Nucleus accumbens (tissue), 56 donors: ENCODE data around the gene BEST4.
"Not testable (repeated sequence)": the region's sequence is repeated elsewhere in the genome, so short reads cannot be mapped to it uniquely, and the experiment has no call there.

Source experiments
- DNase-seq, 56 donors: peaks; one replicate each; lab custom pipeline; 2025; lab: John Stamatoyannopoulos, UW

BEST4 gene

DNA sequence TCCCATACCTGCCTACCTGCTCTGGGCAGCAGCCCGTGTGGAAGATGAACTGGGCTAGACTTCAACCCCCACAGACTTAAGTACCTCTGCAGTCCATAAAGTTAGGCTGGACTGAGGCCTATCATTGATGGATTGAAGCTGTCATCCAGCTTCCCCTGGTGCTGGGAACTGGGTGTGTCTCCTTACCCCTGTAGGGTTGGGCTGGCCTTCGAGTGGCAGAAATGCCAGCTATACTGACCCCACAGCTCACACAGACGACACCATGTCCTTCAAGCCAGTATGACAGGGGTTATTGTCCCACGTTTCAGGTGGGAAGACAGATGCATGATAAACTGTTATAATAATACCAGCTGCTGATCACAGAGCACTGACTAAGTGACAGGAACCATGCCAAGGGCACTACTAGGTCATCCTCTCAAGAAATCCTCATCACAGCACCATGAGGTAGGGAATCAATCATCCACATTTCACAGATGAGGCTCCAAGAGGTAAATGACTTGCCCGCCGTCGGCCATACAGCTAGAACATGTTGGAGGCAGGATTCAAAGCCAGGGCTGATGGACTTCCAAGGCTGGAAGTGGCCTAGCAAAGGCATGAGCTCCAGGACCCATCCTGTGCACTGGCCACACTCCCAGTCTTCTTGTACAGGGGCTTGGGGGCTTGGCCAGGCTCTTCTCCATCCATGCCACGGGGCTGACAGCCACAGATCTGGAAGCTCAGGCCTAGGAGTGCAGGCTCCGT lies at the start of gene BEST4:
BEST4 (minus strand) TSS at position 51 of the 741 bp plus-strand sequence. CDS start 465 bp downstream, outside the sequence.
- no peak for DNase-seq

DNA sequence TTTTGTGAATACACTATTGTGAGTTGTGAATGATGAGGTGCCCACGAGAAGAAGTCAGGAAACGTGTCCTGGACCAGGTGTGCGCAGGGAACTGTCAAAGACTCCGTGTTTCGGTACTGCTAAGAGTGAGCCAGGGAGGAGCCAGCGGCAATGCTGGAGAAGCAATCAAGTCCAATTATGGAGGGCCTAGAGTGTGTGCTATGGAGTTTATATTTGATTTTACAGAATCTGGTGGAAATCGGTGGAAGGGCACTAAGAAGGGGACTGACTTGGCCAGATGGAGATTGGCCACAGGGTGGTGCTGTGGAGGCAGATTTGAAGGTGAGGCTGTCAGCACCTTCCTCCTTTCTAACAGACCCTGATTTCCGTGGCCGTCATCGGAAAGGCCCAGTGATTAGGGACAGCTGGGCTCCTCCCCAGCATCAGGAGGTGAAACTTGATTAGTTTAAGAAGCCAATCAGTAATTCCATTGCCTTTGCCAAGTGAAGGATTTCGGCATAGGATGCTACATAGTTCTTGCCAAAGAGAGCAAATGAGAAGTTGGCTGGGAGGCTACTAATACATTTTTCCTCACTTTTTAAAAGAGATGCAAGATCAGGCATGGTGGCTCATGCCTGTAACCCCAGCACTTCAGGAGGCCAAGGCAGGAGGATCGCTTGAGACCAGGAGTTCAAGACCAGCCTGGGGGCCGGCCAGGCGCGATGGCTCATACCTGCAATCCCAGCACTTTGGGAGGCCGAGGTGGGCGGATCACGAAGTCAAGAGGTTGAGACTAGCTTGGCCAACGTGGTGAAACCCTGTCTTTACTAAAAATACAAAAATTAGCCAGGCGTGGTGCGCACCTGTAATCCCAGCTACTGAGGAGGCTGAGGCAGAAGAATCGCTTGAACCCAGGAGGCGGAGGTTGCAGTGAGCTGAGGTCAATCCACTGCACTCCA lies 48.0 kb upstream of the BEST4 start:
- DNase-seq = peak in 49 of 56 donors; percentile 18 to 90 (median 56)

DNA sequence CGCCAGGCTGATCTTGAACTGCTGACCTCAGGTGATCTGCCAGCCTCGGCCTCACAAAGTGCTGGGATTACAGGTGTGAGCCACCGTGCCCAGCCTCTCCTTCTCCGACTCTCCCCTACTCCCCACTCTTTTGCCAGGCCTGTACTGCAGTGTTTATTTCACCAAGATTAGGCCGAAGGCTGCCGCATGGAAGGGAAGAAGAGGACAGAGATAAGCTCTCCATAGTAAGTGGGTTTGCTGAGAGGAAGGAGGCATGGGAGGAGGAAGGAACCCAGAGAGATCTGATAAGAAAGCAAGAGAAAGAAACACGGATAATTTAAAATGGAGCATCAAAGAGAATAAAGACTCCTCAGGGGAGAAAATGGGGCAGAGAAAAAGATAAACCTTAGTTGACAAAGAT lies 46.4 kb upstream of the BEST4 start:
- no peak for DNase-seq

DNA sequence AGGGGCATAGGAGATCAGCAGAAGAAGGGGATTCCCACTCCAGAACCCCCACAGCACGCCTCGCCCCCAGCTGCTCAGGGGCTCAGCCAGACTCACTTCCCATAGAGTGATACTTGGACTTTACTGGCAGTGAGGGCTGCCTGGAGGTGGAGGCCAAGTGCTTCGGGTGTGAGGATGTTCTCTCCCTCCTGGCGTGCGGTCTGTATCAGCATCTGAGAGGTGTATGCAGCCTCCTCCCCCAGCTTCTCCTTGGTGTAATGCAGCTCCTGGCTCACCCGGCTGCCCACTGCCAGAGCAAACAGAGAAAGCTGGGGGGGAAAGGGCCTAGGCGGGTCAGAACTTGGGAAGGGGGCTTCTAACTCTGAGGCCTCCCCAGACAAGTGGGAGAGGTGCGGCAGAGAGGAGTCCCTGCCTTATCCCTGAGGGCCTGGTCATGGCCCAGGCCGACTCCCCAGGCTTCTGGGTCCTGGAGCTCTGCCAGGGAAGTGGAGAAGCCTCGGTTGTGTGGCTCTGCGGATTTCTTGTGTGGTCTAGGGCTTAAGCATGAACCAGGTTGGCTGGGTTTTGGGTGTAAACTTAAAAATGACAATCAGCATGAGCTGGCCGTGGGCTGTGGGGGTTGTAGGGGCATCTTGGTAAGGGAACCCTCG lies 44.2 kb upstream of the BEST4 start:
- no peak for DNase-seq

DNA sequence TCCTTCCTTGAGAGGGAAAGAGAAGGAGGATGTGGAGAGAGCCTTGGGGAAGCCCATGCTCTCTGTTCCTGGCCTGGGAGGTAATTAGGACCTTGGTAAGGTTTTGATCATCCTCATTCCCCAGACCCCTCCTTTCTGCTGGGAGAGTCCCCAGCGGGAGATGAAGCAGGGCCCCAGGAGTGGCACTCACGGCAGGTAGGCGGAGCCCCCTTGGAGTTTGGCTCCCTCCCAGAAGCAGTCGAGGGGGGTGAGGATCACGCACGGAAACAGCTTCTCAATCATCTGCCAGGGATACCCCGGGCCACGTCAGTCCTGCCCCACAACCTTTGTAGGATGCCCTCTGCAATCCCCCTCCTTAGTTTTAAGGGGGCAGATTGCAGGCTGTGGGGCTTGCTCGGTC lies 43.5 kb upstream of the BEST4 start:
- no peak for DNase-seq

DNA sequence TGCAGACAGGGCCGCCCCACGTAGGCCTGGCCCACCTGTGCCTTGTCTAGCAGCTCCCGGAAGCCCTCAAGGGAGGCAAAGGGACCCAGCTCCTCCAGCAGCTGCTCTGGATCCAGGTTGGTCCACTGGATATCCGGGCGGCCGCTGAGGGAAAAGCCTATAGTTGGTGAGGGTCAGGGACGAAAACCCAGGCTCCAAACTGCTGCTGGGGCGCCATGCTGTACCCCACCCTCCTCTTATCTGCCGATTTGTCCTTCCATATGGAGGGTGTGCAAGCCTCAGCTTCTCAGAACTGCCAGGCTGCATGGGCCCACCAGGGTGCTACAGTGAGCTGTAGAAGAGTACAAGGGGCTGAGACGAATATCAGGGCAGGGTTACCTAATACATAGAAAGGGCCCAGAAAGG lies 42.9 kb upstream of the BEST4 start:
- no peak for DNase-seq

DNA sequence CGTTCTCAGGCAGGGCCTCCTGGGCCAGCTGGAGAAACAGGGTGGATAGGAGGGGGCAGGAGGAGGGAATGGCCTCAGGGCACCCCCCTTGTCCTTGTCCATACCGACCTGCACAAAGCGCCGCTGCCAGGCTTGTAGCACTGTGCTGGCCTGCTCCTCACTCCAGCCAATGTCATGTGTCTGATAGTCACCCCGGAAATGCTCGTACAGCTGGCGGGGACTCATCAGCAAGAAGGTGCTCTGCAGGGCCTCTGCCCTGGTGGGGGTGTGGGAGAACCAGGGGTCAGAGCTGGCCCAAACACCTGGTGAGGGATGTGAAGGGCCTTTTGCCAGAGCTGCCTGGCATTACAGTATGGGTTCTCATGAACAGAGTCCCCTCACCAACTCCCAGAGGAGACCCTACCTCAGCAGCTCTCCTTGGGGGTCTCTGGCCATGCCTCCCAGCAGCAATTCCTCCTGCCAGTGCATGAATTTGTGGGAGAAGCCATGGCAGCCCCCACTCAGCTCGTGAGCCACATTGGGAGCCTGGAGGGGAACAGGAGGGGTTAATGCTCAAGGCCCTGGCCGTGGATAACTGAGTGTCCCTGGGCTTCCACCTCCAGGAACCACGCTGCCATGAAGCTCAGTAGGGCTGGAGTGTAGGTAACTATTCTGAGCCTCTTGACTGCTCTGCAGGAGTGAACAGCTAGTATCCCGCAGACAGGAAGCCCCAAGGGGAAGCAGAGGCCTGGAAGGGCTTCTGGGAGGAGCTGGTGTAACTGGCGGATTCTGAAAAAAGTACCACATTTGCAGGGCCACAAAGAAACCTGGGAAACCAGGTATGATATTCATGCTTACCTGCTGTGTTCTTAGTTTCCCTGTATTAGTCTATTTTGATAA lies 41.8 kb upstream of the BEST4 start:
- DNase-seq = no peak

DNA sequence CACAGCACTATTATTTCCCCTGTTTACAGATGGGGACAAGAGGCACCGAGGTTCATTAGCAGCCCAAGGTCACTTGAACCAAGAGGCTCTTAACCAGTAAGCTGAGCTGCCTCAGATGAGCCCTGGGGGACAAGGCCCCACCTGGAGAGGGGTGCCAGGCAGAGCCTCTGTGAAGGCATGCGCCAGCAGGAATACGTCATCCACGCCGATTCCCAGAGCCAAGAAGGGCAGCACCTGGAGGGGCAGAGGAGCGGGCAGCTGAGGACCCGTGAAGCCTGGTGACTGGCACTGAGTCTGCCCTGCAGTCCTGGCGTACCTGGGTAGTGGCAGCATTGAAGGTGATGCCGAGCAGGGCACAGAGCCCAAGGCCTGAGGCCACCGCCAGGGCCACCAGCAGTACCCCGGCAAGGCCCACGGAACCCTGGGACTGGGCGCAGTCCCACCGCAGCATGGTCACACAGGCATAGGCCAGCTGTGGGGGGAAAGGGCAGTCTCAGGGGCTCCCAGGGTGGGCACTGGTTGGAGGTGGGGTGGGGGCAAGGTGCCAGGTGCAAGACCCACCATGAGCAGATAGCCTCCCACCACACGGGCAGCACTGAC lies 41.0 kb upstream of the BEST4 start:
- DNase-seq = no peak

DNA sequence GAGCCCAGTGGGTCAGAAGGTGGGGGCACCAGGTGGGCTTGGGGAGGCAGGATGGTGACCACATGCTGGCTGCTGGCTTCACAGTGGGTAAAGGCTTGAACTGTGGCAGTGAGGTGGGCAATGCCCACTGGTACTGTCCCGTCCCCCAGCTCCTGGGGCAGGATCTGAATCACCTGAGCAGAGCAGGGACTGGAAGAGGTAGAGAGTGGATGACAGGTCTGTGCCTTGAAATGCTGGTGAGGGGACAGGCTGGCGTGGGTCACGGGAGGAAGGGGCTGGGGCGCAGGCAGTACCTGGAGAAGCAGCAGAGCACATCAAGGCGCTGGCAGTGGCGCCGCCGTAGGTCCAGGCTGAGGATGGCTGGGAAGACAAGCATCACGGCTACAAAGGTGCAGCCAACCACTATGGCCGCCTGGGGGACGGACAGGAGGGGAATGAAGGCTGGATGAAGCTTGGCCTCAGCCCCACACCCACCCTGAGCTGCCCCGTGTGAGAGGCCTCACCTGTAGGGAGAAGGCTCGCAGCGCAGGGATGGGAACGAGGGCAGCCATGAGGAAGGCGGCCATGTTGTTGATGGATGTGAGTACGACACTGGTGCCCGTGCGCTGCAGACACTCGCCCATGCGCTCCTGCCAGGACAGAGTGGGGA lies 40.2 kb upstream of the BEST4 start:
- DNase-seq = no peak

DNA sequence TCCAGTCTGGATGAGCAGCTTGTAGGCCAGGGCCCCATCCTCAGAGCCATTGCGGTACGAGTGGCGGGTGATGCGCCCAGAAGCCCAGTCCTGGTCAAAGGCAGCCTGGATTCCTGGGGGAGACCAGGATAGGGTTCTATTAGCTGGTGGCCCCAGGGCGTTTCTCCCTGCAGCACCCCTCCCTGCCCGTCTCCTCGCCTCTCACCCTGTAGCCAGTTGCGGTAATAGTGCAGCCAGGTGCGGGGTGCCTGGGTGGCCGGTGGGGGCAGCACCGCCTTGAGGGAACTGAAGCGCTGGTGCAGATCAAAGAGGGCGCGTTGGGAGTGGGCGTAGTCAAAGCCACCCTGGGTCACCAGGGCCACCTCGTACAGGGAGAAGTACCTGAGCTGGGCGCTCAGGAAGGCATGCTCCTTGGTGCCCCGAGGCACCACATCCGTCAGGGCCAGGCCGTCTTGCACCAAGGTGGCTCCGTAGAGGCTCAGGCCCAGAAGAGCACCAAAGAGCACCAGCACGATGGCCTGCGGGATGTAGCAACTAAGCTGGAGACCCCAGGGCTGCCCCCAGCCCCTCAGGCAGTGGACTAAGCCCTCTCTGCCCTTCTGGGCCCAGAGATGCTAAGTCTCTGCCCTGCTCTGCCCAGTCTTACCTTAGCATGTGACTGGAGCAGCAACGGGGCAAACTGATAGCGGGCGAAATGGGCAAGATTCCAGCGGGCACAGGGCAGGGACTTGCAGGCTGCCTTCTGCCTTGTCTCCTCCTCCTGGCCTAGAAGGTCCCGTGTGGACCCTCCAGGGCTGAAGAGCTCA lies 39.4 kb upstream of the BEST4 start:
- no peak for DNase-seq

DNA sequence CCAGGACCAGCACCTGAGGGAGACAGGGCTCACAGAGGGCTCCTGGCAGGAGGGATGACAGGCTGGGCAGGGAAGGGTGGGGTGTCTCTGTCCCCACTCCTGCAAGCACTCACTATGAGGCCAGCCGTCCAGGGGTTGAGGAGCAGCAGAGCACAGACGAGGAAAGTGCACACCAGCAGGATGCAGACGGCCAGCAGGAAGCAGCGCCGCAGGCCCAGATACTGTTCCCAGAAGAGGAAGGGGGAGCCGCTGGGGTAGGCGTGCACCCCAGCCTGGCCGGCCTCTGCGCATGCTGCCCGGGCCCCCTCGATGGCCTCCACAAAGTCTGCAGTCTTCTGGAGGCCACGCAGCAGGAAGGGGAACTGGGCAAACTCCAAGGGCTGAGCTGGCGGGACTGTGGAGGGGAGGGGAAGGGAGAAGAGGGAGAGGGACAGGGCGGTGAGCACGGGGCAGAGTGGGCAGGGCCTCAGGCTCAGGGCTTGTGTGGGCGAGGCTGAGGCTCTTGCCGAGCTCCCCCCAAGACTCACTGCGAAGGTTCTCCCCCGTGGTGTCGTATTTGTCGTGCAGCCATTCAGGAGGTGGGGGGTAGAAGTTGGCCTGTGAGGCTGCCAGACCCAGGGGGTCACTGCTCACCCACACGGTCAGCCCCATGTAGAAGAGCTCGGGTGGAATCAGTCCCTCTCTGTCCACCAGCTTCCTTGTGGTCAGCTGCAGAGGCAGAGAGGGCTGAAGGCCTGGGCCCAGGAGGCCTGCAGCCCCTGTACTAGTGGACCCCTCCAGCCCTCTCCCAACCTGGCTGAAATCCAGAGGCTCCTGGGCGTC lies 38.6 kb upstream of the BEST4 start:
- peak in 22 of 56 donors; percentile 8 to 50 (median 24) for DNase-seq

DNA sequence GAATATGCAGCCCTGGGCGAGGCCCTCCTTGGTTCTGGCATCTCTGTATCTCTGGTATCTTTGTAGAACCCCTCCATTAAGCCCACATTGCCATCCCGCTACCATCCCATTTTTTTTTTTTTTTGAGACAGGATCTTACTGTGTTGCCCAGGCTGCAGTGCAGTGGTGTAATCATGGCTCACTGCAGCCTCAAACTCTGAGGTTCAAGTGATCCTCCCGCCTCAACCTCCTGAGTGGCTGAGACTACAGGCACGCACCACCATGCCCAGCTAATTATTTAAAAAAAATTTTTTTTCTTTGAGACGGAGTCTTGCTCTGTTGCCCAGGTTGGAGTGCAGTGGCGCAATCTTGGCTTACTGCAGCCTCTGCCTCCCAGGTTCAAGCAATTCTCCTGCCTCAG lies 36.4 kb upstream of the BEST4 start:
- DNase-seq = not testable (repeated sequence)

DNA sequence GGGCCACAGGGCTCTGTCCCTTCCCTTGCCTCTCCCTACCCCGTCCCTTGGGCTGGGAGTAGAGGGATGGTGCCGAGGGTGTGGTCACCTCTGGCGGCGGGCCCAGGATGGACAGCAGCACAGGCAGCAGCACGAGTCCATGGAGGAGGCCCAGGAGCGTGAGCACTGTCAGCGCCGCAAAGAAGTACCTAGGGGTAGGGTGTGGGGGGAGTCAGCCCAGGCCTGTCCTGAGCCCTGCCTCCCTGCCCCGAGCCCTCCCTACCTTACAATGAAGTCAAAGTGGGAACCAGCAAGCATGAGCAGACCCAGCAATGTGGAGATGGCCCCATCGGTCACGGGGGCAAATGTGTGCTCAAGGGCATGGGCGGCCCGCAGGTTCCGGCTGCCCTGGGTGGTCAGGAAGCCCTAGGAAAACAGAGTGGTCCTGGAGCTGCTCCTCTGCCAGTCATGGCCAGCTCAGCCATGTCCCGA lies 35.0 kb upstream of the BEST4 start:
- no peak for DNase-seq

DNA sequence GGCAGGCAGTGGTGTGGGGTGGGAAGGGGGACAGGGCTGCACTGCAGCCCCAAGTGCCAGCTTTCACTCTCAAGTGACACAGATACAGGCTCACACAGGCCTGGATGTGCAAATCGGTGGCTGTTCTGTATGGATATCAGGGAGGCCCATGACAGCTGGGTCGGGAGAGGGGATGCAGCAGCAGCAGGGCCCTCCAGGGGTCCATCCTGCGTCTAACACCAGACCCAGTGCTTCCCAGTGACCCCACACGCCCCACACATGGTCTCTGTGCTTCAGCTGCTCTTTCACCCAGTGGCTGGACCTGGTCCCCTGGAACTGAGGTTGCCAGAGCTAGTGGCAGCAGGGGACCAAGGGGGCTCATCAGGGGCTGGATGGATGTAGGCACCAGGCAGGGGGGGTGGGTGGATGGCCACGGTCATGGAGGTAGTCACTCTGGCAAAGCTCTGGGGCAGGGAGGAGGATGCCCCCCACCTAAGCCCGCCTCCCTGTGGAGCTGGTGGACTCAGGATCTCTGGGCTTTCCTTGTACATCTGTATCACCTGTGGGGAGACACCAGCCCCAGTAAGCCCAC lies 34.2 kb upstream of the BEST4 start:
- no peak for DNase-seq

DNA sequence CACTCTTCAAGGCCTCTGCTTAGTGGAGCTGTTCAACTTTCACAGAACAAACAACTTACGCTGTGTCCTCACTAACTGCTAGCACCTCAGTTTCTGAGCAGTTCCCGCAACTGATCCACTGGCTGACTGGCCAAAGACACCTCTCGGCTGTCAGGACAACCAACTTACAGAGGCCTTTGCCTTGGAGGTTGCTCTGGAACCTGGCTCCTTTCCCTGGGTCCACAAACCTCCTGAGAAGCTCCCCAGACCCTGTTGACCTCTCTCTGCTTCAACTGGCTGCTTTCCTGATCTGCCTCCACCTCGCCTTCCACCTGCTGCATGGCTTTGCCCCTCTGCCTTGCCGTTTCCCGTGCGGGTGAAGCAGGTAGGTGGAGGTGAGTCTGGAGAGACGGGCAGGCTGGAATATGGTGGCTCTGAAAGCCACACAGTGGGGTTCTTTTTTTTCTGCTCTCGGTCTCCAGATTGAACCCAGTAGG lies 33.3 kb upstream of the BEST4 start:
- DNase-seq = no peak

DNA sequence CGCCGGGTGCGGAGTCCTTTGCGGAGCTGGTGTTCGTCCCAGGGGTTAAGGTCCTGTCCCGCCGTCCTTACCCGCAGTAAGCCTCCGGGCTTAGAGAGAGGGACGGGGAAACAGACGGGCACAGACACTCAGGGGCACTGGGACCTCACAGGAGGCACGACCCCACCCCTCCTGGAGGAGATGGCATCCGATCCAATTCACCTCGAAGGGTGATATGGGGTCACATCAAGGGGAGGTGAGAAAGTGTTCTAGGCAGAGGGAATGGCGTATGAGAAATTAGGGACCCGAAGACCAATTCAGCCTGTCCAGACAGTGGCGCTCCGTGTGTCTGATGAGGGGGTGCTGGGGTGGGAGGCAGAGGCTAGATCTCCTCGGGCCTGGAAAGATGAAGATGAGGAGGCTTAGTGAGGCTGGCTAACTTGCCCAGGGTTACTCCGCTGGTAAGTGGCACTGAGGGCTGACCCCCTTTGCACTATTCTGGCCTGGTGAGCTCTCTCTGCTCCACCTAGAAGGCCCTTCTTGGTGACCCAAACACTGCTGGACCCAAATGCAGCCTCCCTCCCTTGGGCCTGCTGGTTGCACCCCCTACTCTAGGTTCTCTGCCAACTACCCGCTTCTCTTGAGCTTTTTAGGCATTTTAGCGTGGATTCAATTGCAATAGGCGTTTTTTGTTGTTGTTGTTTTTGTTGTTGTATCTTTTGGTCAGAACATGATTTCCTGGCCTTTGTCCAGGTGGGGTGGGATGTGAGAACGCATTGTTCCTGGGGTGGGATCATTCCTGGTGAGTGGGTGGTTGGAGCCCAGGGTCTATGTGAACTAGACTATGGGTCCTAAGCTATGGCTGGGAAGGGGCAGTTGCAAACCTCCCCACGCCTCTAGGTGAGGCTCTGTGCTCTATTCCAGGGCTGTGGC lies 32.6 kb upstream of the BEST4 start:
- peak in 1 of 56 donors; percentile 52 for DNase-seq
